PC-9 (cell line): ENCODE measurements around the gene GNE. TPM values are rescaled to one million over a fixed set of nuclear protein-coding genes. Genes with fewer than 3 reads are reported as not detected.

ENCODE experiments used
- BruUV-seq: library from RNA; stranded (reverse); fragments of 400-500 nt; replicated peaks from 2 replicates; lab custom pipeline; 2021; lab: Mats Ljungman, UMichigan
- CTCF ChIA-PET: fragments of 300-600 bp; sonication (Branson Sonifier 250); formaldehyde crosslinking; loops from one replicate; lab custom pipeline; 2022; ENCODE audit warnings: antibody characterized with exemption; lab: Charles Lee
- POLR2A ChIA-PET: fragments of 300-600 bp; sonication (Branson Sonifier 250); formaldehyde crosslinking; loops from one replicate; lab custom pipeline; 2022; ENCODE audit warnings: antibody characterized with exemption; ENCODE audit not compliant: unreplicated experiment; lab: Charles Lee
- DNase-seq, 2 experiments: peaks; one replicate each; pipeline versions ENCODE4 v3.0.0 to v3.0.0-alpha.2; 2015 to 2022; ENCODE audit warnings: mixed read lengths in 1 of 2
- H2AFZ ChIP-seq: fragments of 200-600 bp; sonication (generic); 2 replicates; pipeline ENCODE4 v1.8.1; 2017; ENCODE audit warnings: antibody characterized with exemption
- H3F3A ChIP-seq: fragments of 200-600 bp; sonication (generic); 2 replicates; pipeline ENCODE4 v1.8.1; 2017; ENCODE audit warnings: antibody characterized with exemption, mild to moderate bottlenecking, low read depth; ENCODE audit not compliant: insufficient read depth
- H3K27ac ChIP-seq: fragments of 200-600 bp; sonication (generic); 2 replicates; pipeline ENCODE4 v1.6.1; 2016; ENCODE audit warnings: mixed run types
- H3K27me3 ChIP-seq: fragments of 200-600 bp; sonication (generic); 2 replicates; pipeline ENCODE4 v1.6.1; 2016; ENCODE audit warnings: low read depth, mixed run types; ENCODE audit not compliant: insufficient read depth
- H3K36me3 ChIP-seq: fragments of 200-600 bp; sonication (generic); 2 replicates; pipeline ENCODE4 v1.6.1; 2016; ENCODE audit warnings: low read depth, mixed run types
- H3K4me1 ChIP-seq: fragments of 200-600 bp; sonication (generic); replicated peaks from 2 replicates; pipeline ENCODE4 v1.6.1; 2016; ENCODE audit warnings: mixed run types; ENCODE audit not compliant: insufficient read depth
- H3K4me2 ChIP-seq: fragments of 200-600 bp; sonication (generic); 2 replicates; pipeline ENCODE4 v1.6.1; 2017; ENCODE audit warnings: mixed run types
- H3K4me3 ChIP-seq: fragments of 200-600 bp; sonication (generic); 2 replicates; pipeline ENCODE4 v1.6.1; 2016; ENCODE audit warnings: mixed run types
- H3K79me2 ChIP-seq: fragments of 200-600 bp; sonication (generic); 2 replicates; pipeline ENCODE4 v1.6.1; 2017; ENCODE audit warnings: low read depth, mixed run types
- H3K9me2 ChIP-seq: fragments of 200-600 bp; sonication (generic); 2 replicates; pipeline ENCODE4 v1.8.1; 2017; ENCODE audit warnings: mild to moderate bottlenecking; ENCODE audit not compliant: insufficient read depth
- H3K9me3 ChIP-seq: fragments of 200-600 bp; sonication (generic); 2 replicates; pipeline ENCODE4 v1.8.1; 2016; ENCODE audit warnings: low read depth; ENCODE audit not compliant: insufficient read depth
- H4K20me1 ChIP-seq: fragments of 200-600 bp; sonication (generic); 2 replicates; pipeline ENCODE4 v1.8.1; 2017; ENCODE audit not compliant: insufficient read depth
- CTCF ChIP-seq: fragments of 200-600 bp; sonication (generic); conservative IDR thresholded peaks from 2 replicates; pipeline ENCODE4 v1.6.1; 2017; ENCODE audit warnings: mixed run types, antibody characterized with exemption, mild to moderate bottlenecking, moderate library complexity
- EZH2 ChIP-seq: fragments of 200-600 bp; sonication (generic); IDR thresholded peaks from 2 replicates; pipeline ENCODE4 v1.8.0; 2017; ENCODE audit warnings: antibody characterized with exemption, low read depth
- intact Hi-C: fragments of 100-400 bp; cut with micrococcal nuclease; formaldehyde crosslinking; loops from one replicate; pipeline ENCODE4 v1.10.0; 2022; ENCODE audit not compliant: unreplicated experiment
- total RNA-seq: library from RNA; stranded (reverse); gene quantifications from 2 replicates; pipeline ENCODE4 v1.2.3, GENCODE V29; 2021

Gene GNE
- total RNA-seq, 1 experiment from 2014 or later, result 23.2 TPM

- no peaks in the 10 kb centered on the region for H3K27me3 ChIP-seq
- TSS peak; percentile 39 for BruUV-seq
- intact Hi-C loops, result loop anchor here (2.0 to 10.0 kb wide), 2 partner anchors 88 to 166 kb away; no protein-coding TSS in a partner anchor
- CTCF ChIA-PET, result interaction anchor here (1.0 kb wide), 1 partner anchor 47 kb away, joined by 3 read pairs; no protein-coding TSS in a partner anchor
- H3K4me1 ChIP-seq, result peaks cover 30% of the 10 kb centered on the region
- H4K20me1 ChIP-seq, result peaks cover 37% of the 10 kb centered on the region
- peaks cover 4% of the 10 kb centered on the region; the same call in 1 of the 2 replicates for H3K36me3 ChIP-seq
- H2AFZ ChIP-seq, result peak overlapping the region; percentile 82
- no peak for TF ChIP-seq CTCF
- no peak for TF ChIP-seq EZH2
- H3F3A ChIP-seq, result peaks cover 10% of the 10 kb centered on the region; the same call in 1 of the 2 replicates
- peaks cover 51% of the 10 kb centered on the region for H3K79me2 ChIP-seq
- no peak for DNase-seq
- peak overlapping the region; percentile 91 for H3K4me3 ChIP-seq
- no peaks in the 10 kb centered on the region for H3K9me2 ChIP-seq
- no peaks in the 10 kb centered on the region for H3K9me3 ChIP-seq
- POLR2A ChIA-PET, result interaction anchor here (0.7 kb wide), 1 partner anchor 14 kb away, joined by 4 read pairs; no protein-coding TSS in a partner anchor
- peak overlapping the region; percentile 47; the same call in 1 of the 2 replicates for H3K27ac ChIP-seq
- H3K4me2 ChIP-seq, result peak overlapping the region; percentile 96
These were observed 67.0 kb downstream of the GNE start for GRCh38 chr9:36191290-36191645.

- intact Hi-C loops, result loop anchor here (2.0 to 10.0 kb wide), 2 partner anchors 88 to 166 kb away; no protein-coding TSS in a partner anchor
- peak; percentile 93 to 94 for DNase-seq
- no TSS peak for BruUV-seq
- Histone ChIP-seq H2AFZ (peak within 1 kb of the TSS; percentile 82), H3K4me2 (peak within 1 kb of the TSS; percentile 96), H3K9me2 (no peaks in the 10 kb centered on the region), H3K9me3 (no peaks in the 10 kb centered on the region), H3K36me3 (peaks cover 4% of the 10 kb centered on the region; the same call in 1 of the 2 replicates), H3F3A (peaks cover 10% of the 10 kb centered on the region; the same call in 1 of the 2 replicates), H4K20me1 (peaks cover 37% of the 10 kb centered on the region), H3K79me2 (peaks cover 47% of the 10 kb centered on the region), H3K4me1 (peaks cover 30% of the 10 kb centered on the region), H3K4me3 (peak within 1 kb of the TSS; percentile 91), H3K27me3 (no peaks in the 10 kb centered on the region), H3K27ac (peak within 1 kb of the TSS; percentile 74)
- POLR2A ChIA-PET, result interaction anchor here (0.6 to 0.7 kb wide), 6 partner anchors 15 to 1969 kb away, joined by 3 to 7 read pairs (median 4); partner anchors contain the start of gene GNE
- TF ChIP-seq EZH2 (no peak), CTCF (peak; percentile 50; the same call in 1 of the 2 replicates)
- CTCF ChIA-PET, result interaction anchor here (1.0 kb wide), 1 partner anchor 46 kb away, joined by 3 read pairs; no protein-coding TSS in a partner anchor
These were observed 67.6 kb downstream of the GNE start, which contains the start of gene CLTA for GRCh38 chr9:36190388-36191289. Gene CLTA (plus strand): TSS chr9:36190921. CDS start chr9:36191057, 136 bp downstream.

GRCh38 chr9:36189976-36190375 lies 68.3 kb downstream of the GNE start:
- POLR2A ChIA-PET, result interaction anchor here (0.6 kb wide), 4 partner anchors 69 to 711 kb away, joined by 3 to 7 read pairs (median 4); partner anchors contain the start of gene GNE
- no peaks in the 10 kb centered on the region for H3K27me3 ChIP-seq
- DNase-seq, result no peak
- H3K4me1 ChIP-seq, result peaks cover 30% of the 10 kb centered on the region
- peak overlapping the region; percentile 91; the same call in 1 of the 2 replicates for H3K4me3 ChIP-seq
- peaks cover 34% of the 10 kb centered on the region for H4K20me1 ChIP-seq
- intact Hi-C loops, result loop anchor here (2.0 to 10.0 kb wide), 2 partner anchors 87 to 165 kb away; no protein-coding TSS in a partner anchor
- no peaks in the 10 kb centered on the region for H3K9me3 ChIP-seq
- H2AFZ ChIP-seq, result peak overlapping the region; percentile 79
- H3F3A ChIP-seq, result peaks cover 14% of the 10 kb centered on the region; the same call in 1 of the 2 replicates
- H3K27ac ChIP-seq, result peak overlapping the region; percentile 74
- TSS peak; percentile 96 for BruUV-seq
- CTCF ChIA-PET, result interaction anchor here (1.0 kb wide), 1 partner anchor 46 kb away, joined by 3 read pairs; no protein-coding TSS in a partner anchor
- peak overlapping the region; percentile 89 for H3K4me2 ChIP-seq
- H3K9me2 ChIP-seq, result no peaks in the 10 kb centered on the region
- TF ChIP-seq CTCF (no peak), EZH2 (no peak)
- H3K79me2 ChIP-seq, result peaks cover 42% of the 10 kb centered on the region
- H3K36me3 ChIP-seq, result peaks cover under 1% of the 10 kb centered on the region; the same call in 1 of the 2 replicates
